Caki2 (cell line): ENCODE measurements around the gene LYST. TPM values are rescaled to one million over a fixed set of nuclear protein-coding genes. Genes with fewer than 3 reads are reported as not detected.
"Not testable (repeated sequence)": the region's sequence is repeated elsewhere in the genome, so short reads cannot be mapped to it uniquely, and the experiment has no call there.

Experiments
- DNase-seq: peaks from one replicate; pipeline ENCODE4 v3.0.0-alpha.2; 2015; ENCODE audit warnings: low read depth
- in situ Hi-C: cut with HindIII; loops from 2 replicates; pipeline ENCODE4 v1.10.0; 2016; ENCODE audit warnings: low sequenced_read_pairs, low pct_unique_long_range_greater_than_20kb, mixed read lengths
- total RNA-seq: library from RNA; depleted of rRNA; stranded (reverse); fragments of >200 nt; shearing (Covaris generic); gene quantifications from 2 replicates; pipeline ENCODE4 v1.2.3, GENCODE V29; 2014; ENCODE audit warnings: low replicate concordance

The LYST gene
- total RNA-seq, 1 experiment from 2014 or later = 11.7 TPM

GRCh38 chr1:235659186-235659771 is 207.4 kb downstream of the LYST start:
- no peak for DNase-seq
- in situ Hi-C loops = no loop called here

- no peak for DNase-seq
- in situ Hi-C loops = no loop called here
Measured at GRCh38 chr1:235657747-235658526, 208.8 kb downstream of the LYST start.

- in situ Hi-C loops = no loop called here
- no peak for DNase-seq
Measured at GRCh38 chr1:235657269-235657668, 209.4 kb downstream of the LYST start.

- no peak for DNase-seq
- in situ Hi-C loops = no loop called here
Measured at GRCh38 chr1:235652364-235652763, 214.3 kb downstream of the LYST start.

- DNase-seq = no peak
- in situ Hi-C loops = no loop called here
Measured at GRCh38 chr1:235651170-235651806, 215.4 kb downstream of the LYST start.

- DNase-seq = no peak
- in situ Hi-C loops = no loop called here
Measured at GRCh38 chr1:235650341-235651169, 216.2 kb downstream of the LYST start.

GRCh38 chr1:235649368-235650163 is 217.1 kb downstream of the LYST start, which contains the start of gene GNG4:
Gene GNG4 (minus strand): TSS chr1:235649784. CDS start chr1:235583838, 65,946 bp downstream.
- peak; percentile 14 for DNase-seq
- in situ Hi-C loops = no loop called here

GRCh38 chr1:235648954-235649367 is 217.7 kb downstream of the LYST start:
- in situ Hi-C loops = no loop called here
- peak; percentile 29 for DNase-seq

- in situ Hi-C loops = no loop called here
- DNase-seq = no peak
Measured at GRCh38 chr1:235648407-235648907, 218.2 kb downstream of the LYST start.

- in situ Hi-C loops, DNase-seq: not testable (repeated sequence)
Measured at GRCh38 chr1:235647537-235647936, 219.2 kb downstream of the LYST start.

GRCh38 chr1:235646463-235646862 is 220.2 kb downstream of the LYST start:
- in situ Hi-C loops = no loop called here
- no peak for DNase-seq

GRCh38 chr1:235644693-235645305 is 221.9 kb downstream of the LYST start:
- in situ Hi-C loops = no loop called here
- DNase-seq = no peak

GRCh38 chr1:235643837-235644692 is 222.6 kb downstream of the LYST start:
- no peak for DNase-seq
- in situ Hi-C loops = no loop called here

- no peak for DNase-seq
- in situ Hi-C loops = no loop called here
Measured at GRCh38 chr1:235642943-235643371, 223.7 kb downstream of the LYST start.

GRCh38 chr1:235642011-235642942 is 224.4 kb downstream of the LYST start:
- in situ Hi-C loops = no loop called here
- no peak for DNase-seq
